ENCODE measurements around the gene GNPTG. TPM values are rescaled to one million over a fixed set of nuclear protein-coding genes. Genes with fewer than 3 reads are reported as not detected.

Gene GNPTG
- total and polyA plus RNA-seq, 2 donors (not counting 1 experiment from before 2014, with no cell fraction given) = 76.0 to 109 TPM

DNA sequence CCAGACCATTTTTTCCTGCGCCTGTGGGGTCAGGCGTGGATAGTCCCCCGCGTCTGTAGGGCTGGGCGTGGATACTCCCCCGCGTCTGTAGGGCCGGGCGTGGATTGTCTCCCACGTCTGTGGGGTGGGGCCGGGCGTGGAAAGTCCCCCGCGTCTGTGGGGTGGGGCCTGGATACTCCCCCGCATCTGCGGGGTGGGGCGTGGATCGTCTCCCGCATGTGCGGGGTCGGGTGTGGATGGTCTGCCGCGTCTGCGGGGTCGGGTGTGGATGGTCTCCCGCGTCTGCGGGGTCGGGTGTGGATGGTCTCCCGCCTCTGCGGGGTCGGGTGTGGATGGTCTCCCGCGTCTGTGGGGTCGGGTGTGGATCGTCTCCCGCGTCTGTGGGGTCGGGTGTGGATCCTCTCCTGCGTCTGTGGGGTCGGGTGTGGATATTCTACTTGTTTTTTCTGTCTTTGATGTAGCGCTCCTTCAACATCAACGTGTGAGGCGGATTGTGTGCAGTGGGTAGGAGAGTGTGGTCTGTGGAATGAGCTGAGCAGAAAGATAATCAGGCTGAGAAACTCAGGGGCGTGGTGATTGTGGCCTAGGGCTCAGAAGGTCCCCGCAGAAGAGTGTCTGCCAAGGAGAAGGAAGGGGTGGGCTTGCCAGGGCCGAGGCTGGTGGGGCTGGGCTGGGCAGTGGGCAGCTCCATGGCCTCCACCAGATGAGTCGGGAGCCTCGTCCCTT lies 3.2 kb downstream of the GNPTG start:
- WGBS (ENCODE audit: insufficient coverage) = 95% methylated on average over 44 of the region's 49 CpGs
- H3K4me3 ChIP-seq (ENCODE audit: control extremely low read depth in 1 of 5, extremely low read depth in 1 of 5, insufficient read depth in 1 of 5, low read depth in 2 of 5, low read length in 4 of 5) = no peak overlapping the region
- H2AFZ ChIP-seq (ENCODE audit: insufficient read depth, low read depth, low read length, poor library complexity, severe bottlenecking) = no peak overlapping the region
- H3K4me2 ChIP-seq (replicated peaks; ENCODE audit: low read depth, low read length, poor library complexity, severe bottlenecking) = no peak overlapping the region
- Mint-ChIP-seq H3K4me1 (peaks cover 41% of the 10 kb centered on the region), H3K27ac (peak overlapping the region; percentile 53), H3K27me3 (no peaks in the 10 kb centered on the region), H3K9me3 (ENCODE audit: insufficient read depth) (no peaks in the 10 kb centered on the region), H3K4me3 (peak overlapping the region; percentile 16)
- POLR2A ChIA-PET = interaction anchor here (0.5 kb wide), 1 partner anchor 12 kb away, joined by 4 read pairs; no protein-coding TSS in a partner anchor
- CTCF ChIA-PET = interaction anchor here (0.6 kb wide), 1 partner anchor 10 kb away, joined by 3 read pairs; no protein-coding TSS in a partner anchor
- no peaks in the 10 kb centered on the region for H3K9me3 ChIP-seq (ENCODE audit: control extremely low read depth in 1 of 3, control insufficient read depth in 2 of 3, insufficient read depth in 1 of 3, low read length in 2 of 3)
- peaks cover 75% of the 10 kb centered on the region for H4K20me1 ChIP-seq (ENCODE audit: control insufficient read depth, insufficient read depth, low read length, poor library complexity, severe bottlenecking)
- no peak for TF ChIP-seq EZH2 (IDR thresholded peaks at IDR 0.05; ENCODE audit: borderline replicate concordance, insufficient read depth, low read depth, low read length, poor library complexity, severe bottlenecking)
- TF ChIP-seq, protein P1, sequence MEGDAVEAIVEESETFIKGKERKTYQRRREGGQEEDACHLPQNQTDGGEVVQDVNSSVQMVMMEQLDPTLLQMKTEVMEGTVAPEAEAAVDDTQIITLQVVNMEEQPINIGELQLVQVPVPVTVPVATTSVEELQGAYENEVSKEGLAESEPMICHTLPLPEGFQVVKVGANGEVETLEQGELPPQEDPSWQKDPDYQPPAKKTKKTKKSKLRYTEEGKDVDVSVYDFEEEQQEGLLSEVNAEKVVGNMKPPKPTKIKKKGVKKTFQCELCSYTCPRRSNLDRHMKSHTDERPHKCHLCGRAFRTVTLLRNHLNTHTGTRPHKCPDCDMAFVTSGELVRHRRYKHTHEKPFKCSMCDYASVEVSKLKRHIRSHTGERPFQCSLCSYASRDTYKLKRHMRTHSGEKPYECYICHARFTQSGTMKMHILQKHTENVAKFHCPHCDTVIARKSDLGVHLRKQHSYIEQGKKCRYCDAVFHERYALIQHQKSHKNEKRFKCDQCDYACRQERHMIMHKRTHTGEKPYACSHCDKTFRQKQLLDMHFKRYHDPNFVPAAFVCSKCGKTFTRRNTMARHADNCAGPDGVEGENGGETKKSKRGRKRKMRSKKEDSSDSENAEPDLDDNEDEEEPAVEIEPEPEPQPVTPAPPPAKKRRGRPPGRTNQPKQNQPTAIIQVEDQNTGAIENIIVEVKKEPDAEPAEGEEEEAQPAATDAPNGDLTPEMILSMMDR (IDR thresholded peaks at IDR 0.05) = no peak
- DNase-seq (no peak), ATAC-seq (ENCODE audit: low read depth) (no peak)
- H3K4me1 ChIP-seq (ENCODE audit: control insufficient read depth in 2 of 2, insufficient read depth in 2 of 2, low read length in 2 of 2) = peaks cover 17 to 21% of the 10 kb centered on the region in 2 donors
- H3K27me3 ChIP-seq (replicated peaks in 1 of 4; ENCODE audit: control extremely low read depth in 1 of 4, control insufficient read depth in 3 of 4, insufficient read depth in 4 of 4, low read length in 3 of 4) = no peaks in the 10 kb centered on the region
- peaks cover 83% of the 10 kb centered on the region for H3K79me2 ChIP-seq (ENCODE audit: control insufficient read depth, insufficient read depth, low read length)
- H3K36me3 ChIP-seq (replicated peaks in 1 of 2; ENCODE audit: control extremely low read depth in 1 of 2, control insufficient read depth in 1 of 2, extremely low read depth in 1 of 2, insufficient read depth in 2 of 2, low read length in 1 of 2) = peaks cover 0 to 11% of the 10 kb centered on the region in 2 experiments
- intact Hi-C loops (cut with micrococcal nuclease) = loop anchor here (10.0 kb wide), 1 partner anchor 50 kb away; no protein-coding TSS in a partner anchor
- H3K9ac ChIP-seq (ENCODE audit: low read length) = no peak overlapping the region
- no peak overlapping the region for H3K27ac ChIP-seq (ENCODE audit: low read length in 2 of 2)

DNA sequence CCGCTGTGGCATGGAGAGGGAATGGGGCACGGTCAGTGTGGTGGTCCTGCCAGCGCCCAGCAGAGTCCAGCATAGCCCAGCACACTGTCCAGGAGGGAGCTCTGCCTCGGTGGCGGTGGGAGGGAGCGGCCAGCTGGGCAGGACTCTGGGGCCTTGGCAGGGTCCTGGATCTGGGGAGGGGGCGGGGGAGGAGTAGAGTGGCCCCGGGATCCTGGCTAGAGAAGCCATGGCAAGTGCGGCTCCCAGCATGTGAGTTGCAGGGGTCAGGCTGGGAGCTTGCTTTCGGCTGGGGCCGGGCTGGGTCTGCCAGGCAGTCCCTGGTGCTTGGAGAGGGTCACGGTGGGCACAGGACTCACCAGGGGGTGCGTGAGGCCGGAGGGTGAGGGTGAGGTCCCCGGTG lies 3.9 kb downstream of the GNPTG start:
- no peak overlapping the region for H3K27ac Mint-ChIP-seq

More for the DNA sequence above, 3.9 kb downstream of the GNPTG start:
- H3K9ac ChIP-seq (ENCODE audit: low read length) = no peak overlapping the region
- WGBS (ENCODE audit: insufficient coverage) = 93% methylated on average over 13 of the region's 15 CpGs
- Mint-ChIP-seq H3K9me3 (ENCODE audit: insufficient read depth) (no peaks in the 10 kb centered on the region), H3K27me3 (no peaks in the 10 kb centered on the region), H3K4me1 (peaks cover 35% of the 10 kb centered on the region), H3K4me3 (no peak overlapping the region)
- no peak overlapping the region for H3K27ac ChIP-seq (ENCODE audit: low read length in 2 of 2)
- H3K79me2 ChIP-seq (ENCODE audit: control insufficient read depth, insufficient read depth, low read length) = peaks cover 87% of the 10 kb centered on the region
- no peak for ATAC-seq (ENCODE audit: low read depth)
- H3K4me1 ChIP-seq (ENCODE audit: control insufficient read depth in 2 of 2, insufficient read depth in 2 of 2, low read length in 2 of 2) = peaks cover 14 to 15% of the 10 kb centered on the region in 2 donors
- H3K27me3 ChIP-seq (replicated peaks in 1 of 4; ENCODE audit: control extremely low read depth in 1 of 4, control insufficient read depth in 3 of 4, insufficient read depth in 4 of 4, low read length in 3 of 4) = no peaks in the 10 kb centered on the region
- H3K9me3 ChIP-seq (ENCODE audit: control extremely low read depth in 1 of 3, control insufficient read depth in 2 of 3, insufficient read depth in 1 of 3, low read length in 2 of 3) = no peaks in the 10 kb centered on the region
- ChIA-PET POLR2A (no interaction called here), CTCF (interaction anchor here (0.6 kb wide), 1 partner anchor 9 kb away, joined by 3 read pairs; no protein-coding TSS in a partner anchor)
- no peak overlapping the region for H3K4me3 ChIP-seq (ENCODE audit: control extremely low read depth in 1 of 5, extremely low read depth in 1 of 5, insufficient read depth in 1 of 5, low read depth in 2 of 5, low read length in 4 of 5)
- no peak overlapping the region for H2AFZ ChIP-seq (ENCODE audit: insufficient read depth, low read depth, low read length, poor library complexity, severe bottlenecking)
- no peak overlapping the region for H3K4me2 ChIP-seq (replicated peaks; ENCODE audit: low read depth, low read length, poor library complexity, severe bottlenecking)
- H4K20me1 ChIP-seq (ENCODE audit: control insufficient read depth, insufficient read depth, low read length, poor library complexity, severe bottlenecking) = peaks cover 81% of the 10 kb centered on the region
- intact Hi-C loops (cut with micrococcal nuclease) = loop anchor here (10.0 kb wide), 1 partner anchor 49 kb away; no protein-coding TSS in a partner anchor
- DNase-seq = no peak
- H3K36me3 ChIP-seq (replicated peaks in 1 of 2; ENCODE audit: control extremely low read depth in 1 of 2, control insufficient read depth in 1 of 2, extremely low read depth in 1 of 2, insufficient read depth in 2 of 2, low read length in 1 of 2) = peaks cover 0 to 9% of the 10 kb centered on the region in 2 experiments
- TF ChIP-seq EZH2 (IDR thresholded peaks at IDR 0.05; ENCODE audit: borderline replicate concordance, insufficient read depth, low read depth, low read length, poor library complexity, severe bottlenecking) = no peak
- TF ChIP-seq, protein P1 (IDR thresholded peaks at IDR 0.05) = no peak
